HG03103 (cell line): Measurements from ENCODE around the gene MRPL55.
"Not testable (repeated sequence)": the region's sequence is repeated elsewhere in the genome, so short reads cannot be mapped to it uniquely, and the experiment has no call there.

Experiments
- ATAC-seq: cut with Tn5 transposase; IDR thresholded peaks from one replicate; pipeline ENCODE4 v1.9.1; 2021; ENCODE audit warnings: low read depth; ENCODE audit not compliant: unreplicated experiment

MRPL55 gene

DNA sequence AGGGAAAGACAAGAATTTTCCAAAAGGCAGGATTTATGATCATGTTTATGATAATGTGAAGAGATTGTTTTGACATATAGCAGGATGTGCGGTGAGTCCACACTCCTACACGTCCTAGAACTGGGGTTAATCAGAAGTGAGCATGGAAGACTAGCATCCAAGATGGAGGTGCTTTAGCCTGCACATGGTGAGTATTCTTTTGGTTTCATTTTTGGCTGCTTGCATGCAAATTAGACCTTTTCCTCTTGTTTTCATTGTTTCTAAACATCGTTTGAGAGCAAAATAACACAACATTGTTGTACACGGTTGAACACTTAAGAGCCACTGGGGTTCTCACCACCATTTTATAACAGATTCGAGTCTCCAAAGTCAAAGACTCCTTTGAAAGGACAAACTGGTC lies 16.1 kb upstream of the MRPL55 start:
- no peak for ATAC-seq

DNA sequence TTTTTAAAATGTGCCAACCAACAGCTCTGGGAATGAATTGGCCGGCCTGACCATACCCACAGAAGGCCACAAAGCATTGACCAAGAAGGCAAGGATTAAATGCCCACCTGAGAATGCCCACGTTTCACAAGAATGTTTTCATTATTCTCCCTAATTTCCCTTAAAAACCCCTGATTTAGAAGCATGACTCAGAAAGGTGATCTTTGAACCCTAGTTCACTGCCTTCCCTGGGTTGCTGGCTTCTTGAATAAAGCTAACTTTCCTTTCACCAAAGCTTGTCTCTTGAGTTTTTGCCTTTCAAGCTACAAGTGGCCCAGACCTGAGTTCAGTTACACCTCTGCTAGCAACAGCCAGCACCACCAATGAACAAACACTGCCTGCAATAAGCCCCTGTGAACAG lies 14.4 kb upstream of the MRPL55 start:
- no peak for ATAC-seq

GRCh38 chr1:228122921-228123441 lies 13.9 kb upstream of the MRPL55 start:
- no peak for ATAC-seq

- ATAC-seq, result no peak
Measured at GRCh38 chr1:228120857-228121489, 11.9 kb upstream of the MRPL55 start.

DNA sequence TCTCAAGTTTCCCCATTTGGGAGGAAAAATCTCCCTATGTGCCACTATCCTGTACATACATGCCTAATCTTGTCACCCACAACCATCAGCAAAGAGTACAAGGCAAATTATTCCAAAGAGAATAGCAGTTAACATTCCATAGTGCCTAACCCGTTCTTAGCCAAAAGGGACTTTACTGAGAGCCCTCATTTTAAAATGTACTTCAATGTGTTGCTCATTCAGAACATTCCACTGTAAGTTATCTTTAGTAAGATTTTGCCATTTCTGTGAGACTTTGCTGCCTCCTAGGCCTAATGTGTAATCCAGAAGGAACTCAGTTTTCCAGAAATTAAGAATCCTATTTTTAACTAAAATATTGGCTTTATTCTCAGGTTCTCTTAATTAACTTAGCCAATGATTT lies 11.3 kb upstream of the MRPL55 start:
- no peak for ATAC-seq

GRCh38 chr1:228118040-228118439 lies 8.9 kb upstream of the MRPL55 start:
- ATAC-seq, result no peak

DNA sequence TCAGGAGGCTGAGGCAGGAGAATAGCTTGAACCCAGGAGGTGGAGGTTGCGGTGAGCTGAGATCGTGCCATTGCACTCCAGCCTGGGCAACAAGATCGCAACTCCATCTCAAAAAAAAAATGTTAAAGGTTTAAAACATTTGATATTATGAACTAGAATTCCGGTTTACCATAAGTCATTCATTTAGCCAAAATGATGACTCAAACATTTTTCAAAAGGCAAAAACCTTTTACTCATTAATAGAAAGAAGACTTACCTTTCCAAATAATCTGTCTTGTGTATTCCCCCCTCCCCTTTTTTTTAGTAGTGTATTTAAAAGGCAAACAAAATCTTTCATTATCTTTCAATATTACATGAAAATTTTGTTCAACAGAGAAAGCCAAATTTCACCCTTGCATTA lies 8.2 kb upstream of the MRPL55 start:
- no peak for ATAC-seq

GRCh38 chr1:228114827-228115226 lies 5.7 kb upstream of the MRPL55 start:
- no peak for ATAC-seq

GRCh38 chr1:228112617-228113016 lies 3.5 kb upstream of the MRPL55 start:
- ATAC-seq, result no peak

DNA sequence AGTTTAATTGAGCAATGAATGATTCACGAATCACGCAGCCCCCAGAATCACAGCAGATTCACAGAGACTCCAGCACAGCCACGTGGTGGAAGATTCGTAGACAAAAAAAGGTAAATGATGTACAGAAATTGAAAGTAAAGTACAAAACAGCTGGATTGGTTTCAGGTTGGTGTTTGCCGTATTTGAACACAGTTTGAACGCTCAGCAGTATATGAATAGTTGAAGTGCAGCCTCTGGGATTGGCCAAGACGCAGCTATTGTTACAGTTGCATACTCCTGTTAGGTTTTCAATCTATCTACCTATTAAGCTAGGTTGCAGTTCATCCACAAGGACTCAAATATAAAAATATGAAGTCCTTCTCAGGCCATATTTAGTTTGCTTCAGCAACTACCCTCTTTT lies 3.1 kb upstream of the MRPL55 start:
- ATAC-seq, result no peak

- ATAC-seq, result not testable (repeated sequence)
Measured at GRCh38 chr1:228111315-228111714, 2.2 kb upstream of the MRPL55 start.

GRCh38 chr1:228110556-228110955 lies 1.5 kb upstream of the MRPL55 start:
- no peak for ATAC-seq

DNA sequence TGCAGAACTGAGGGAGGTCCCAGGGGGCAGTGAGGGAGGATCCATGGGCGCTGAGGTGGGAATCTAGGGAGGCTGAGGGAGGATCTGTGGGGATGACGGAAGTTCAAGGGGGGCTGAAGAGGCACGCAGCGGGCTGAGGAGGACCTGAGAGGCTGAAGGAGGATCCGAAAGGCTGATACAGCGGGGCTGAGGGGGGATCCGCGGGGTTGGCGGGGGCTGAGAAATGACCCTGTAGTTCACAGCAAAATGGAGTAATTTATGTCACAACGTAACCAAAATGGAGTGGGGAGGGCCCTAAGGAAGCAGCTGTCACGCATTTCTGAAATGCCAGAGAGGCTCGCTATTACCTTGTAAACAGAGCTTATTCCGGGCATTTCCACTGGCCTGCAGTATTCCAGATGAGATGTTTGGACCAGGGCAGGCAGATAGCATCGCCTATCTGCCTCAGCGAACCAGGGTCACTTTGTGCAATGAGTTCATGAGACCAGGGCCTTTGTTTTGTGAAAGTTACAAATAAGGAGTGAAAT lies 926 bp upstream of the MRPL55 start:
- peak; percentile 16 for ATAC-seq

DNA sequence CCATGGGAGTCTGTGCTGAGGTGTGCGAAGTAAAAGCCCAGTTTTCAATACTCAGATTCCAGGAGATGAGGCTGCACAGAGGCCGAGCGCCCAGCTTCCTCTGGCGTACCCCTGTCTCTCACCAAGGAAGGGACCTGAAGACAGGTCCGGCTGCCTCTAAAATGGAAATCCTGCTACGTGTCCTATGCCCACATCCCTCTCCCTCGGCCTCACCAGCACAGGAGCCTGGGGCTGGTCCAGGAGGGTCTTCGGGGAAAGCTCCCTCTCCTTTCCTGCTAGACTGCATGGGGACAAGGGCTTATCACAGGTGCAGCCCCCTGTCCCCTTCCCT lies 392 bp downstream of the MRPL55 start:
- no peak for ATAC-seq

DNA sequence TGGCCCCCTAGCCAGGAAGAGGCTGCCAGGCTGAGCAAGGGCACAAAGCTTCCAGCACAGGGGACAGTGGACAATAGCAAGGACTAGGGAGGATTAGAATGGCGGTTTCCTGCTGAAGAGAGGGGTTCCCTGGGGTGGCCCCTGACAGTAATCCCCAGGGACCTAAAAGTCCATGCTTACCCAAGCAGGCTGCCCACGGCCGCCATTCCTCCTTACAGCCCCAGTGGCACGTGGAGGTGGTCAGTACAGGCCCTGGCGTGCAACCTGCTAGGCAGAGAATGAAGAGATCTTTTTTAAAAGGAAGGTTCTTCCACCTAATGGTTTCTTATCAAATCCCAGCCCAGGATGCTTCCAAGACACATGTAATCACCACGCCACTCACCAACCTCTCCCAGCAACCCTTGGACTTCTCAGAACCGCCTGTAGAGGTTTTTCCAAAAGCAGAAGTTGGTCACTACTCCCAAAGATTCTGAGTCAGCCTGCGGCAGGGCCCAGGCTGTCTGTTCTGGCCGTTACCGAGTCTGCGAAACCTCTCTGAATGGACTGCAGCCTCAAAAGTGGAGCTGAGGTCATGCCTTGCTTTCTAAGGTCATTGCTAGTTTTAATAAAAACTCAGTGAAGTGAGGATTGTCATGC lies 926 bp downstream of the MRPL55 start:
- no peak for ATAC-seq

GRCh38 chr1:228107636-228108035 lies 1.5 kb downstream of the MRPL55 start:
- no peak for ATAC-seq

DNA sequence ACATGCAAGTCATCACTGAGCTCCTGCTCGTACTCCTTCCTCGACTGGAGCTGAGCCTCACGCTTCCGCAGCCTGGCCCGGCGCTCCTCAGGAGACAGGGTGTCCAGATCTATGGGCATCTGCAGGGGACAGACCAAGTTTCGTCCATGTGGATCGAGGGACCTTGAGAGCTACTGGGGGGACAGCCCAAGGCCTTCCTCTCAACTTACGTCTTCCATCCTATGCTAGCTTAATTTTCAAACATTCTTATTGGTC lies 2.4 kb downstream of the MRPL55 start:
- ATAC-seq, result no peak

GRCh38 chr1:228105996-228106799 lies 2.9 kb downstream of the MRPL55 start:
- no peak for ATAC-seq

DNA sequence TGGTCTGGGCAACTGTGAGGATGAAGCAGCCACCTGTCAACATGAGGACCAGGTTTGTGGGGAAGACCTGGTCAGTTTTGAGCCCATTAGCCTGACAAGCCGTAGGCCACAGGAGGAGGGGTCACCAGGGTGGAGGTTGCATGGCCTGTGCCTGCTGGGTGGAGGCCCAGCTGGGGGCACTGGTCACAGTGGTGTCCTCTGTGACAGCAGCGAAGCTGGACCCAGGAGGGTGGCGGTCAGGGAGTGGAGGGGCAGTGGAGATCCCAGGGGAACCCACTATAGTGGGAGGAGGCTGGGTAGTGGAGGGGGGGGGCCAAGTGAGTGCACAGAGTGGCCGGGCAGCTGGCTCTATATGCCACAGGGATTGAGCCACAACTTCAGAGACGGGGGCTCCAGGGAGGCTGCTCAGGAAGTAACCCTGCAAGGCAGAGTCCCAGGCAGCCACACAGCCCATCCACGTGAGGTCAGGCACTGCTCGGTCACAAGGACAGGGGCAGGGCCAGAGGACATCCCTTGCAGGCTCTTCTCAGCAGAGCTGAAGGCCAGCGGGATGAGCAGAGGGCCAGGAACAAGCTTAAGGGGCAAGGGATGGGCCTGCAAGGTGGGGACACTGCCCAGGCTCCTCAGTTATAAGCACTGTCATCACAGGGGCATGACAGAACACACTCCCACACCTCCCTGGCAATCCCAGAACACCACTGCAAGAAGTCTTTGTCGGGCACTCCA lies 3.7 kb downstream of the MRPL55 start:
- no peak for ATAC-seq

DNA sequence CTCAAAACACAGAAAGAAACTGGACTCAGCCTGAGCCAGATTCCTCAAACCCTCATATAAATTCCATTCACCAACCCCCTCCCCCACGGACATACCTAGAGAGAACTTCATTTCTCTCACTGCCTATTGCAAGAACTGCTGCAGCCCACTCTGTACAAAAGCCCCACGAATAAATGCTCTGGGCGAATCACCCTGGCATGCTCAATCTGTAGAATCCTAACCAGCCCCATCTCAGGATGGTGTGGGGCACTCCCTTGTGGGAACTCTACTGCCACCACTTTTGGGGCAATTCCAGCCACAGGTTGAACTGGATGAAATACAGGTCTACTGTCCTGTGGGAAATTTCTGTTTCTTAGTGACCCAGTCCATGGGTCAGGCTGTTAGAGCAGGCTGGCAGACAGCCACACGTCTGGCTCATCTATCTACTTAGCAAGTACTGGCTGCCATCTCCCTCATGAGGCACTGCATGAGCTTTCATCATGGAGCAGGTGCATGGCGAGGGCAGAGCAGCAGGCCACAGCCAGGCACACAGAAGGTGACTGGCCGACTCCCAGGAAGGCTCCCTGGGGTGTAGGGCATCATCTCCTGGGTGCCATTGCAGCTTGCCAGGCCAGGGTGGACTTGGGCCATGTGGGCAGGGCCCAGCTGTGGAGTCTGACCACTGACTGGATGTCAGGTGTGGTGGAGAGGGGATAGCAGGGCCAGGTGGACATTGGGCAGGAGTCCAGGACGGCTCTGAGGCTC lies 4.4 kb downstream of the MRPL55 start:
- no peak for ATAC-seq
